ENCODE results near the gene GMEB2. TPM values are rescaled to one million over a fixed set of nuclear protein-coding genes. Genes with fewer than 3 reads are reported as not detected.
A peak's percentile ranks its signal among the peaks of the same experiment; 100 is the strongest.

The GMEB2 gene
- total and polyA plus RNA-seq, 5 donors from 2014 or later = 8.3 to 21.9 (median 10.1) TPM

- H3K9me3 Mint-ChIP-seq = peaks cover 0 to 2% (median 0%) of the 10 kb centered on the region in 7 donors
- DNase-seq = no peak
- H3K27ac ChIP-seq (ENCODE audit: insufficient read depth, low read length, poor library complexity, severe bottlenecking) = no peak overlapping the region
- H3K27ac Mint-ChIP-seq = peak overlapping the region in 1 of 3 donors; percentile 88
- H3K4me3 Mint-ChIP-seq = peak overlapping the region in 2 of 4 donors; percentile 21 to 75
- peaks cover 0 to 52% (median 32%) of the 10 kb centered on the region in 4 donors for H3K4me1 Mint-ChIP-seq
- no peak for ATAC-seq (ENCODE audit: low read depth in 2 of 2)
- no peaks in the 10 kb centered on the region for H3K27me3 Mint-ChIP-seq
- peaks cover 27% of the 10 kb centered on the region for H3K36me3 Mint-ChIP-seq
- H3K27me3 ChIP-seq (ENCODE audit: control insufficient read depth, insufficient read depth, low read length) = no peaks in the 10 kb centered on the region
- H3K4me1 ChIP-seq (ENCODE audit: control insufficient read depth, insufficient read depth, low read length, poor library complexity, severe bottlenecking) = peaks cover 27% of the 10 kb centered on the region
- peaks cover 2% of the 10 kb centered on the region for H3K36me3 ChIP-seq (ENCODE audit: control insufficient read depth, insufficient read depth, low read length)
- no peaks in the 10 kb centered on the region for H3K9me3 ChIP-seq (ENCODE audit: control insufficient read depth in 2 of 2, low read length in 2 of 2)
- H3K4me3 ChIP-seq (ENCODE audit: low read depth, low read length) = no peak overlapping the region
Measured at GRCh38 chr20:63624486-63624885, 2.4 kb downstream of the GMEB2 start.

- ATAC-seq (ENCODE audit: low read depth in 2 of 2) = no peak
- Histone ChIP-seq H3K27ac (ENCODE audit: insufficient read depth, low read length, poor library complexity, severe bottlenecking) (no peak overlapping the region), H3K9me3 (ENCODE audit: control insufficient read depth in 2 of 2, low read length in 2 of 2) (no peaks in the 10 kb centered on the region), H3K27me3 (ENCODE audit: control insufficient read depth, insufficient read depth, low read length) (no peaks in the 10 kb centered on the region), H3K4me1 (ENCODE audit: control insufficient read depth, insufficient read depth, low read length, poor library complexity, severe bottlenecking) (peaks cover 11% of the 10 kb centered on the region), H3K4me3 (ENCODE audit: low read depth, low read length) (no peak overlapping the region), H3K36me3 (ENCODE audit: control insufficient read depth, insufficient read depth, low read length) (peaks cover 19% of the 10 kb centered on the region)
- Mint-ChIP-seq H3K27me3 (no peaks in the 10 kb centered on the region), H3K9me3 (peaks cover 0 to 2% (median 0%) of the 10 kb centered on the region in 7 donors), H3K27ac (peak overlapping the region in 2 of 3 donors; percentile 27 to 71), H3K4me3 (peak overlapping the region in 2 of 4 donors; percentile 0 to 24), H3K4me1 (peaks cover 0 to 45% (median 21%) of the 10 kb centered on the region in 4 donors), H3K36me3 (peaks cover 28% of the 10 kb centered on the region)
- DNase-seq = no peak
Measured at GRCh38 chr20:63622732-63623131, 4.2 kb downstream of the GMEB2 start.

GRCh38 chr20:63622096-63622495 is 4.8 kb downstream of the GMEB2 start:
- H3K27me3 ChIP-seq (ENCODE audit: control insufficient read depth, insufficient read depth, low read length) = no peaks in the 10 kb centered on the region
- Mint-ChIP-seq H3K27ac (peak overlapping the region in 1 of 3 donors; percentile 71), H3K4me3 (no peak overlapping the region), H3K9me3 (peaks cover 0 to 2% (median 0%) of the 10 kb centered on the region in 7 donors), H3K27me3 (no peaks in the 10 kb centered on the region), H3K36me3 (peaks cover 28% of the 10 kb centered on the region), H3K4me1 (peaks cover 0 to 47% (median 21%) of the 10 kb centered on the region in 4 donors)
- H3K27ac ChIP-seq (ENCODE audit: insufficient read depth, low read length, poor library complexity, severe bottlenecking) = no peak overlapping the region
- H3K4me1 ChIP-seq (ENCODE audit: control insufficient read depth, insufficient read depth, low read length, poor library complexity, severe bottlenecking) = peaks cover 11% of the 10 kb centered on the region
- peaks cover 23% of the 10 kb centered on the region for H3K36me3 ChIP-seq (ENCODE audit: control insufficient read depth, insufficient read depth, low read length)
- DNase-seq = no peak
- no peaks in the 10 kb centered on the region for H3K9me3 ChIP-seq (ENCODE audit: control insufficient read depth in 2 of 2, low read length in 2 of 2)
- ATAC-seq (ENCODE audit: low read depth in 2 of 2) = no peak
- no peak overlapping the region for H3K4me3 ChIP-seq (ENCODE audit: low read depth, low read length)

GRCh38 chr20:63620991-63621390 is 5.9 kb downstream of the GMEB2 start:
- Mint-ChIP-seq H3K27ac (peak overlapping the region in 2 of 3 donors; percentile 72 to 82), H3K27me3 (no peaks in the 10 kb centered on the region), H3K4me1 (peaks cover 0 to 48% (median 21%) of the 10 kb centered on the region in 4 donors), H3K4me3 (peak overlapping the region in 3 of 4 donors; percentile 13 to 21 (median 19)), H3K36me3 (peaks cover 34% of the 10 kb centered on the region), H3K9me3 (peaks cover 0 to 2% (median 0%) of the 10 kb centered on the region in 7 donors)
- DNase-seq = no peak
- H3K9me3 ChIP-seq (ENCODE audit: control insufficient read depth in 2 of 2, low read length in 2 of 2) = no peaks in the 10 kb centered on the region
- no peak overlapping the region for H3K27ac ChIP-seq (ENCODE audit: insufficient read depth, low read length, poor library complexity, severe bottlenecking)
- peaks cover 7% of the 10 kb centered on the region for H3K4me1 ChIP-seq (ENCODE audit: control insufficient read depth, insufficient read depth, low read length, poor library complexity, severe bottlenecking)
- H3K4me3 ChIP-seq (ENCODE audit: low read depth, low read length) = no peak overlapping the region
- H3K27me3 ChIP-seq (ENCODE audit: control insufficient read depth, insufficient read depth, low read length) = no peaks in the 10 kb centered on the region
- H3K36me3 ChIP-seq (ENCODE audit: control insufficient read depth, insufficient read depth, low read length) = peaks cover 31% of the 10 kb centered on the region
- ATAC-seq (ENCODE audit: low read depth in 2 of 2) = no peak

GRCh38 chr20:63619505-63619904 is 7.4 kb downstream of the GMEB2 start:
- ATAC-seq (ENCODE audit: low read depth in 2 of 2) = no peak
- Mint-ChIP-seq H3K27me3 (no peaks in the 10 kb centered on the region), H3K36me3 (peaks cover 45% of the 10 kb centered on the region)

GRCh38 chr20:63619086-63619485 is 7.8 kb downstream of the GMEB2 start:
- Histone ChIP-seq H3K27ac (ENCODE audit: insufficient read depth, low read length, poor library complexity, severe bottlenecking) (no peak overlapping the region), H3K9me3 (ENCODE audit: control insufficient read depth in 2 of 2, low read length in 2 of 2) (no peaks in the 10 kb centered on the region), H3K4me1 (ENCODE audit: control insufficient read depth, insufficient read depth, low read length, poor library complexity, severe bottlenecking) (no peaks in the 10 kb centered on the region), H3K4me3 (ENCODE audit: low read depth, low read length) (no peak overlapping the region), H3K36me3 (ENCODE audit: control insufficient read depth, insufficient read depth, low read length) (peaks cover 39% of the 10 kb centered on the region), H3K27me3 (ENCODE audit: control insufficient read depth, insufficient read depth, low read length) (no peaks in the 10 kb centered on the region)
- Mint-ChIP-seq H3K27ac (no peak overlapping the region), H3K27me3 (no peaks in the 10 kb centered on the region), H3K36me3 (peaks cover 43% of the 10 kb centered on the region), H3K4me3 (no peak overlapping the region), H3K4me1 (peaks cover 0 to 39% (median 13%) of the 10 kb centered on the region in 4 donors), H3K9me3 (peaks cover 0 to 2% (median 0%) of the 10 kb centered on the region in 7 donors)
- DNase-seq (no peak), ATAC-seq (ENCODE audit: low read depth in 2 of 2) (no peak)

More at GRCh38 chr20:63619505-63619904, 7.4 kb downstream of the GMEB2 start:
- Mint-ChIP-seq H3K27ac (no peak overlapping the region), H3K4me3 (no peak overlapping the region), H3K4me1 (peaks cover 0 to 38% (median 16%) of the 10 kb centered on the region in 4 donors), H3K9me3 (peaks cover 0 to 2% (median 0%) of the 10 kb centered on the region in 7 donors)
- no peaks in the 10 kb centered on the region for H3K9me3 ChIP-seq (ENCODE audit: control insufficient read depth in 2 of 2, low read length in 2 of 2)
- DNase-seq = no peak
- no peaks in the 10 kb centered on the region for H3K27me3 ChIP-seq (ENCODE audit: control insufficient read depth, insufficient read depth, low read length)
- H3K4me3 ChIP-seq (ENCODE audit: low read depth, low read length) = no peak overlapping the region
- H3K4me1 ChIP-seq (ENCODE audit: control insufficient read depth, insufficient read depth, low read length, poor library complexity, severe bottlenecking) = no peaks in the 10 kb centered on the region
- H3K27ac ChIP-seq (ENCODE audit: insufficient read depth, low read length, poor library complexity, severe bottlenecking) = no peak overlapping the region
- H3K36me3 ChIP-seq (ENCODE audit: control insufficient read depth, insufficient read depth, low read length) = peaks cover 39% of the 10 kb centered on the region

GRCh38 chr20:63618291-63618980 is 8.5 kb downstream of the GMEB2 start:
- H3K4me3 ChIP-seq (ENCODE audit: low read depth, low read length) = no peak overlapping the region
- DNase-seq (no peak), ATAC-seq (ENCODE audit: low read depth in 2 of 2) (no peak)
- Mint-ChIP-seq H3K36me3 (peaks cover 43% of the 10 kb centered on the region), H3K27ac (peak overlapping the region in 2 of 3 donors; percentile 49 to 51), H3K27me3 (no peaks in the 10 kb centered on the region), H3K4me1 (peaks cover 0 to 40% (median 14%) of the 10 kb centered on the region in 4 donors), H3K4me3 (no peak overlapping the region), H3K9me3 (peaks cover 0 to 2% (median 0%) of the 10 kb centered on the region in 7 donors)
- peaks cover 39% of the 10 kb centered on the region for H3K36me3 ChIP-seq (ENCODE audit: control insufficient read depth, insufficient read depth, low read length)
- no peak overlapping the region for H3K27ac ChIP-seq (ENCODE audit: insufficient read depth, low read length, poor library complexity, severe bottlenecking)
- H3K9me3 ChIP-seq (ENCODE audit: control insufficient read depth in 2 of 2, low read length in 2 of 2) = no peaks in the 10 kb centered on the region
- no peaks in the 10 kb centered on the region for H3K27me3 ChIP-seq (ENCODE audit: control insufficient read depth, insufficient read depth, low read length)
- no peaks in the 10 kb centered on the region for H3K4me1 ChIP-seq (ENCODE audit: control insufficient read depth, insufficient read depth, low read length, poor library complexity, severe bottlenecking)

All from CD4-positive, CD25-positive, alpha-beta regulatory T cell (primary cell).